Activated CD4-positive, alpha-beta T cell treated with anti-CD3 and anti-CD28 coated beads, Interleukin-2, amount 50 U/mL, for 16 hours (primary cell): ENCODE data around the gene NANOS3.
A peak's percentile ranks its signal among the peaks of the same experiment; 100 is the strongest.
"Not testable (repeated sequence)": the region's sequence is repeated elsewhere in the genome, so short reads cannot be mapped to it uniquely, and the experiment has no call there.

Source experiments
- DNase-seq: peaks from one replicate; pipeline ENCODE4 v3.0.0-alpha.2; 2020

The NANOS3 gene

DNA sequence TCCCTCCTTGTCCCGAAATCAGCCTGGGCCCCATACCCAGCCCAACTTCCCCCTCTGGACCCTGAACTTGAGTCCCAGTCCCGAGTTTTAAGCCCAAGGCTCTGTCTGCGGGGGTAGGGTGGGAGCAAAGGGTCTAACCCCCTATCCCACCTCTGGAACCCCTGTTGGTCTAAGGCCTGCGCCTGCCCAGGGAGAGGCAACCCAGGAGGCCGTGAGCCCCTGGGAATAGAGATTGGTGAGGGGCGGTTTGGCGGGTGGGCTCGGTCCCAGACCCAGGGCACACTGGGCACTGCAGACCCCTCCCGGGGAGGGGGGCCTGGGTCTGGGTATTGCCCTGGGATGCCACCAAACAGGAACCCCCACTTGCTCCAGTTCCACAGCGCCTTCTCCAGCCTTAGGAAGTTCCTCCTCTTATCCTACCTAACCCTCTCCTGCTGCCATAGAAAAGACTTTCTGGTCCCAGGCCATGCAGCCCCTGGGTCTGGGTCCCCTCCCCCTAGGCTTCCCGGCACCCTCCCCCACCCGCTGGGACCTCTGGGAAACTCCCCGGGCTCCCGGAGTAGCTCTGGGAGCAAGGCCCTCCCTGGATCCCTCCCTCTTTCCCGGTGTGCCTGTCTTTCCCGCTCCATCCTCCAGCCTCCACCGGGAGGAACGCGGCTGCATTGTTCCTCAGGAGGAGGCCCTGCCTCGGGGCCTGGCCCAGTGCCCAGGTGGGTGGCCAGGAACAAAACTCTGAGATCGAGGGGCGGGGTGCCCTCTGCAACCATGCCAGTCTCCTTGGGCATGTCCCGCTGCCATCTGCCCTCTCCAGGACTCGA, 33.6 kb upstream of the NANOS3 start:
- no peak for DNase-seq

DNA sequence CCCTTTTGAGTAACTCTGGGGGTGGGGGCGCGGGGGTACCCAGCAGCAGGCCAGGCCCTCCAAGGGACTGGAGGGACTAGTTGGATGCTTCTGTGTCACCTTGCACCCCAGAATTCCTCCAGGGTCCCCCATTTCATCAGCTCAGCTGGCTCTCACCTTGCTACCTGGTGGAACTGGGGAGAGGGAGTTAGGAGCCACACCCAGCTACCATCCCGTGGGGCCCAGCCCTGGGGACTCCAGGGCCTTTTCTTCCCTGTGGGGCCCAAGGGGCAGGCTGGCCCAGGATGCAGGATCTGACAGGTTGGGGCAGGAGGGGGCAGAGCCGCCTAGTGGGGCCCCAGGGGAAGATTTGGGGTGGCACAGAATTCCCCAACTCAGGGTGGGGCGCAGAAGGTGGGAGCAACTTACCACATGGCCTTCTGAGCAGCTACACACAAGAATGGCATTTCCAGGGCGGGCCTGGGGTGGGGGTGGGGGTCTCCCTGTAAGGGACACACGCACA, 32.8 kb upstream of the NANOS3 start:
- no peak for DNase-seq

GRCh38 chr19:13846557-13847406, 30.2 kb upstream of the NANOS3 start:
- DNase-seq, result peak; percentile 96

DNA sequence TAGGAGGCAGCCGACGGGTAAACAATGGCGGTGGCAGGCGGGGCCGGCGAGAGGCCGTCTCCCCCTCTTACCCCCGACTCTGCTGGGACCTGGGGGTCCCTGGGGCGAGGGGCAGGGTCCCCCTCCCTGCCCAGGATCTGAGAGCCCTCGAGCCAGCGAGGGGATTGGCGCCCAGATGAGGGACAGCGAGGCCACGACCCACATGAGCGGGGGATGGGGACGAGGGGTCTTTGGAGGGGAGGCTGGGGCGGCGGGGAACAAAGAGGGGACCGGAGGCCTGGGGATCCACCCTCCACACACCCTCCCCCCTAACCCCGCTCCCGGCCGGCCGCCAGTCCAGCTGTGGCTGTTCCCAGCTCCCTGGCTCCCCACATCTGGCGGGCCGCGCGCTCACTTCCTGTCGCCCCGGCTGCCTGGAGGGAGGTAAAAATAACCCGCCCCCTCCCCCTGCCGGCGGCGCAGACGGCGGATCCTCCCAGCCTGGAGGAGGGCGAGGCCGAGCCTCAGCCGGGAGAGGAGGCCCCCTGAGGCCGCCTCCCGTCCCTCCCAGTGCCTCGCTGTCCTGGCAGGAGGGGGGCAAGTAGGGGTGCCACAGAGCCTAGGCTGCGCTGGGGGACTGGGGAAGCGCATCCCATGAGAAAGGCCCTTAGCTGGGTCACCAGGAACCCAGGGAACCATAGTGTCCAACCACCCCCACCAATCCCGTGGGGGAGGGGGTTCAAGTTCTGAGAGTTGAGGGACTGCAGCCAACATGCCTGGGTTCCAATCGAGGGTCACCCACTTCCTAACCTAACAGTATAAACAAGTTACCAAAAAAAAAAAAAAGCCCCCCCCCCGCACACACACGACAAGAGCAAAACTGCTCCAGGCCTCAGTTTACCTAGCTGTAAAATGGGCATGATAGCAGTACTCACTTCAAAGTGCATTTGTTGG, 29.3 kb upstream of the NANOS3 start:
- DNase-seq, result peak; percentile 85

DNA sequence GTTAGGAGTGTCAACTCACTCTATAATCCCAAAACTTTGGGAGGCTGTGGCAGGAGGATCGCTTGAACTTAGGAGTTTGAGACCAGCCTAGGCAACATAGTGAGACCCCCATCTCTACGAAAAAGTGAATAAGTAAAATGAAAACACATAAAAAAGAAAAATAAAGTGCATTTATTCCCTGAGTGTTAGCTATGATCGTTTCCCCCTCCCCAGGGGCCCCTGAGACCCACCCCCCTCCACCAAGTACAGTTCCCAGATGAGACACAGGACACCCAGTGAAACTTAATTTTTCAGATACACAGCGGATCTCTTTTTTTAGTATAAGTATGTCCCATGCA, 28.6 kb upstream of the NANOS3 start:
- no peak for DNase-seq

- no peak for DNase-seq
Observed at GRCh38 chr19:13848798-13849676, 27.9 kb upstream of the NANOS3 start.

DNA sequence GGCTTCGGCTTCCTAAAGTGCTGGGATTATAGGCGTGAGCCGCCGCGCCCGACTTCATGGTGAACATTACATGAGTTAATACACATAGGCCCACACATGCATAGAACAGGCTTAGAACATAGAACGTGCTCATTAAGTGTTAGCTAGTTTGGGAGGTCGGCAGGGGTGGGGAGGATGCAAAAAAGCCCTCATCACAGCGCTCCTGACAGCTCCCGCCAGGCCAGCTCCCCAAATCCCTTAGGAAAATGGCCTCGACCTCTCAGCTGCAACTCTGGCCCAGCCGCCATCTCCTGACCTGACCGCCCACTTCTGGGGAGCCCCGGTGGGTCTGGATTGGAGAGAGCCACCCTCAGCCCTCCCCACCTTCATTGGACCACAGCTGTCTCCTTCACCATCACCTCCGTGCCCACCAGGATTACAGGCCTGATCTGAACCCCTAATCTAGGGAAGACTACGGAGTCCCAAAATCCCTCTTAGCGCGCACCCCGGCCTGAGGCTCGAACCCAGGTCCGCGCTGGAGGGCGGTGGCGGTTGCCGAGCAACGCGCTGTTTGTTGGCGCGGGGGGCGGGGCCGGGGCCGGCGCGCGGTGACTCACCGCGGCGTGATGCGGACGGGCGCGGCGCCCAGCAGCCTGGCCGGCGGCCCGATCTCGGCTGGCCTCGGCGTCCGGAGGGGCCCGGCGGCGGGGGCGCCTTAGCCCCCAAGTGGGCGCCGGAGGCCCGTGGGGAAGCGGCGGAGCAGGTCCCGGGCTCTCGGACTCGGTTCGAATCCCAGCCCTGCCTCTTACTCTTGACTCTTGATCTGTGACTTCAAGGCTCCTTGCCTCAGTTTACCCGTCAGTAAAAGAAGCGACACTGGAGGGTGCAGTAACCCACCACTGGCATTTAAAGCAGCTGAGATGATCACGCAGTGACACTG, 26.7 kb upstream of the NANOS3 start:
- DNase-seq, result peak; percentile 71

DNA sequence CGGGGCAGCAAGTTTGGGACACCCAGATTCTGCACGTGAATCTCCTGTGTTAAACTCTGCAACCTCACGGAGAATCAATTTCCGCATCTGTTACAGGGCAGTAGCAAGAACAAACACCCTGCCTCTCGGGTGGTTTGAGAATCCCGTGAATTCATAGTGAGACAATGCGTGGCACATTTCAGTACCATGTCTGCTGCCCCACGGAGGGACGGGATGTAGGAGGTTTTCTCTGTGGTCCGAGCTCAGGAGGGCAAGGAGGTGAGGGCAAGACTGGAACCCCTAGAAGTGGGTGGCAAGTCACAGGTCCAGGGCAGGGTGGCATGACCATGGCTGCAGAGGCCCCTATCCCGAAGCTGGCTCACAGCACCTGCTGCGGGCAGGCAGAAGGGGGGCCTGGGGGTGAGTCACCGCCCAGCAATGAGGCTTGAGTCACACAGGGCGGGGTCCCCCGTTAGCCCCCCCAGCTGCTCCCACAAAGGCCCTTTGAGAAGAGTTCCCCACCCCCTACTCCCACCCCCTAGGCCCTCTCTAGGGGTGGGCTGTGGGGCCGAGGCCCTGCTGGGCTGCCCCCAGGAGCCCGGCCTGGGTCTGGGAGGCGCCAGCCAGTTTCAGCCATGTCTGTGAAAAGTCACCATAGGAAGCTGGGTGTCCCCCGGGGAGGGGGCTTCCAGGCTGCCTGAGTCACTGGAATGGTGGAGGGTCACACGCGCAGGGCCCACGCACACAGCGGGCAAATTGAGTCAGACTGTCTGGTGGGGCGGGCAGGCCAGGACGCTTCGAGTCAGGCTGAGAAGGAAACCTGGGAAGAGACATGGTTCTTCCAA, 25.8 kb upstream of the NANOS3 start:
- DNase-seq, result no peak

- not testable (repeated sequence) for DNase-seq
Observed at GRCh38 chr19:13851734-13852114, 25.2 kb upstream of the NANOS3 start.

DNA sequence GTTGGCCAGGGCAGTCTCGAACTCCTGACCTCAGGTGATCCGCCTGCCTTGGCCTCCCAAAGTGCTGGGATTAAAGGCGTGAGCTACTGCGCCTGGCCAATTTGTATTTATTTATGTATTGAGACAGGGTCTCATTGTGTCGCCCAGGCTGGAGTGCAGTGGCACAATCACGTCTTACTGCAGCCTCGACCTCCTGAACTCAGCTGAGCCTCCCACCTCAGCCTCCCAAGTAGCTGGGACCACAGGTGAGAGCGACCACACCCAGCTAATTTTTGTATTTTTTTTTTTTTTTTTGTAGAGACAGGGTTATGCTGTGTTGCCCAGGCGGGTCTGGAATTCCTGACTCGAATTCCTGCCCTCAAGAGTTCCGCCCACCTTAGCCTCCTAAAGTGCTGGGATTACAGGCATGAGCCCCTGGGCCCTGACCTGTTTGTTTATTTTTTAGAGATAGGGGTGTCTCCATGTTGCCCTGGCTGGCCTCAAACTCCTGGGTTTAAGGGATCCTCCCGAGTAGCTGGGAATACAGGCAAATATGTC, 24.7 kb upstream of the NANOS3 start:
- DNase-seq, result not testable (repeated sequence)

DNA sequence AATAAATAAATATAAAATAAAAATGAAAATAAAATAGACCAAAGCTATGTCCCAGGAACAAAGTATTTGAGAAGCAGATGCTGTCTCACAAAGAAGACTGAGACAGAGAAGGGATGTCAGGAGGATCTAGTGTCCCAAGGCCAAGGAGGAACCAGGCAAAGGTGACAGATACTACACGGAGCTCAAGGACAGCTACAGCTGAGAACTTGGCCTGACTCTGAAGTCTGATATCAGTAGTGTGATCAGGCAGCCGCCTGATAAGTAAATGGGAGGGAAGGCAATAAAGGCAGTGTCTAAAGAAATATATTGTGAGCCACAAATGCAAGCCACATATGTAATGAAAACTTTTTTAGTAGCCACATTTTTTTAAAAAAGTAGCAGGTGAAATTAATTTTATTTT, 20.4 kb upstream of the NANOS3 start:
- no peak for DNase-seq

GRCh38 chr19:13859361-13859880, 17.5 kb upstream of the NANOS3 start:
- no peak for DNase-seq

DNA sequence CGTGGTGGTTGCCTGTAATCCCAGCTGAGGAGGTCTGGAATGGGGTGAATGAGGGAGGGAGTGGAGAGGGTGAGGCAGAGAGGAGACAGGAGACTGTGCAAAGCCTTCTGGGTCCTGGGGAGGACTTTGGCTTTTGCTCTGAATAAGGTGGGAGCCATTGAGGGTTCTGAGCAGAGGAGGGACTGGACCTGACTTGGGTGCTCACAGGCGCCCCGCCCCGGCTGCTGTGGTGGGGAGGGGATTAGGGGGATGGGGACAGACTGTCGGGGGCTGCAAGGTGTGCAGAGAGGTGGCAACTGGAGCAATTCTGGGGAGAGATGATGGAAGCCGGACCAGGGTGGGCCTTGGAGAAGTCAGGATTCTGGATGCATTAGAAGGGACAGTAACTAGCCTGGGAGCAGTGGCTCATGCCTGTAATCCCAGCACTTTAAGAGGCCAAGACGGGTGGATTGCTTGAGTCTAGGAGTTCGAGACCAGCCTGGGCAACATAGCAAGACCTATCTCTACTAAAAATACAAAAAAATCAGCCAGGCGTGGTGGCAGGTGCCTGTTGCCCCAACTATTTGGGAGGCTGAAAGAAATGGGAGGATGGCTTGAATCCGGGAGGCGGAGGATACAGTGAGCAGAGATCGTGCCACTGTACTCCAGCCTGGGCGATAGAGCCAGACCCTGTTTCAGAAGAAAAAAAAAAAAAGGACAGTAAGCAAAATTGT, 16.1 kb upstream of the NANOS3 start:
- no peak for DNase-seq

GRCh38 chr19:13861392-13861713, 15.6 kb upstream of the NANOS3 start:
- DNase-seq, result no peak

- peak; percentile 91 for DNase-seq
Observed at GRCh38 chr19:13861714-13862531, 15.0 kb upstream of the NANOS3 start.

DNA sequence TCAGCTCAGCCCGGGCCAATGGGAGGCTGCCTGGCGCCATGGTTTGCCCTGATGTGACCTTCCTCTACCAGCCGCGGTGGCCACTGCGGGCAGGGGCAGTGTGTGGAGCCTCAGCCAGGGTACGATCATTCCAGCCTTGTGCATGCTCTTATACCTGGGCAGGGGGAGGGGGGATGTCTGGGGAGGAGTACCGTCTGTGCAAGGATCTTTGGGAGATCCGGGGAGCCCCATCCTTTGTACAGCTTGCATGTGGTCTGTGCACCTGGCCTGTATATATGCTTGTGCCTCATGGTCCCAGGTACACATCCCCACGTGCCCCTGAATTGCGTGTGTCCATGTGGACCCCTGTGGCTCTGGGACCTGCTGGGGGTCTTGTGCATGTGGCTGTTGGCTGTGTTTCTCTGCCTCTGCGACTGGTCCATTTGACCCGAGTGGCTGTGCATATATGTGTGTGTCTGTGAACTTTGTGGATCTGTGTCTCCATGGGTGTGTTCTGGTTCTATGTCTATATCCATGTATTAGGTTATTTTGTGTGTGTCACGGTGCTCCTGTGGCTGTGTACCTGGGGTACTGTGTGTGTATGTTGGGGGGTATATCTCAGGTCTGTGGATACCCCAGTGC, 12.8 kb upstream of the NANOS3 start:
- no peak for DNase-seq
